GM12891 (cell line): Measurements from ENCODE around the gene BTLA.

Source experiments
- PAX5 ChIP-seq: IDR thresholded peaks from 2 replicates; pipeline ENCODE4 v1.6.1; 2011; ENCODE audit warnings: low read length, moderate library complexity, mild to moderate bottlenecking; ENCODE audit not compliant: insufficient read depth, severe bottlenecking
- POLR2A ChIP-seq: IDR thresholded peaks from 2 replicates; pipeline ENCODE4 v1.6.1; 2011; ENCODE audit warnings: low read depth, low read length, control low read depth
- POLR2AphosphoS5 ChIP-seq: IDR thresholded peaks from 2 replicates; pipeline ENCODE4 v1.6.1; 2011; ENCODE audit warnings: low read depth, low read length, control low read depth
- SPI1 ChIP-seq: IDR thresholded peaks from 2 replicates; pipeline ENCODE4 v1.6.1; 2011; ENCODE audit warnings: low read depth, low read length, control low read depth
- TAF1 ChIP-seq: IDR thresholded peaks from 2 replicates; pipeline ENCODE4 v1.6.1; 2011; ENCODE audit warnings: low read depth, low read length, control low read depth

DNA sequence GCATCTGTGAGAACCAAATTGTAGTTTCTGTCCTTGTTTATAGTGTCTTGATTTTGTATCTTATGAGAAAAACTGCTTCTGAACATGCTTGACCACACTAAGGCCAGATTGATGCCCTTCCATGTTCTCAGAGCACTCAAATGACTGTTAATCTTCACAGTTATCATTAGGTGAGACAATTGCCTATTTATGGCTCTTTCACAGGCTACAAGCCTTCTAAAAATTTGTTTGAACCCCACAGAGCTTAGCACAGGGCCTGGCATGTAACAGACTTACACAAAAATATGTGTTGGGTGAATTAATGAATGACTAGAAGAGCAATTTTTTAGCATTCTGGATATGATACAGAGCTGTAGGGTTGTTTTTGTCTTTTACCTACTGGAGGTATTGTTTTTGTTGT, 43.1 kb downstream of the BTLA start:
- TF ChIP-seq POLR2A, result no peak
- no peak for TF ChIP-seq POLR2AphosphoS5
- TF ChIP-seq TAF1, result no peak
- no peak for TF ChIP-seq SPI1
- TF ChIP-seq PAX5, result no peak
